HepG2 (cell line): ENCODE data around the gene RBCK1. TPM values are rescaled to one million over a fixed set of nuclear protein-coding genes. Genes with fewer than 3 reads are reported as not detected.

Experiments
- CAMTA2 ChIP-seq: sonication (generic); formaldehyde crosslinking; IDR thresholded peaks from 2 replicates; pipeline ENCODE4 v1.4.0; 2020; ENCODE audit warnings: mild to moderate bottlenecking, missing genetic modification reagents, borderline replicate concordance
- CSRNP1 ChIP-seq: sonication (generic); formaldehyde crosslinking; IDR thresholded peaks from 2 replicates; pipeline ENCODE4 v1.8.1; 2023; ENCODE audit warnings: mild to moderate bottlenecking, missing genetic modification reagents
- ELF1 ChIP-seq: sonication (generic); formaldehyde crosslinking; IDR thresholded peaks from 2 replicates; pipeline ENCODE4 v1.4.0; 2020; ENCODE audit warnings: missing genetic modification reagents
- GTF3A ChIP-seq: sonication (generic); formaldehyde crosslinking; conservative IDR thresholded peaks from 2 replicates; pipeline ENCODE4 v1.4.0; 2020; ENCODE audit warnings: mild to moderate bottlenecking, missing genetic modification reagents
- MAZ ChIP-seq, 2 experiments: sonication (generic) in 1 of 2; formaldehyde crosslinking in 1 of 2; IDR thresholded peaks; 2 replicates each; pipeline versions ENCODE4 v1.5.0 to v1.6.1; 2012 to 2020; ENCODE audit warnings: low read depth in 2 of 2, mild to moderate bottlenecking in 2 of 2, borderline replicate concordance in 1 of 2, improper control_type of control experiment in 1 of 2, low read length in 1 of 2, missing genetic modification reagents in 1 of 2, moderate library complexity in 1 of 2
- PITX1 ChIP-seq: sonication (generic); formaldehyde crosslinking; IDR thresholded peaks from 2 replicates; pipeline ENCODE4 v1.5.1; 2020; ENCODE audit warnings: mild to moderate bottlenecking, missing genetic modification reagents
- RBM22 ChIP-seq: fragments of 200-400 bp; formaldehyde crosslinking; optimal IDR thresholded peaks from 2 replicates; pipeline ENCODE3; 2017; ENCODE audit warnings: mild to moderate bottlenecking, low read length, moderate library complexity
- REST ChIP-seq, 2 experiments: IDR thresholded peaks; 2 replicates each; pipeline ENCODE4 v1.6.1; 2011 to 2012; ENCODE audit warnings: low read length in 2 of 2, borderline replicate concordance in 1 of 2, low read depth in 1 of 2, mild to moderate bottlenecking in 1 of 2, moderate library complexity in 1 of 2
- REXO4 ChIP-seq: sonication (generic); formaldehyde crosslinking; IDR thresholded peaks from 2 replicates; pipeline ENCODE4 v1.8.0; 2022; ENCODE audit warnings: missing genetic modification reagents, mild to moderate bottlenecking, borderline replicate concordance
- RFXAP ChIP-seq: sonication (generic); formaldehyde crosslinking; IDR thresholded peaks from 2 replicates; pipeline ENCODE4 v1.4.0; 2020; ENCODE audit warnings: missing genetic modification reagents, borderline replicate concordance
- STAT6 ChIP-seq: sonication (generic); formaldehyde crosslinking; IDR thresholded peaks from 2 replicates; pipeline ENCODE4 v1.4.0; 2020; ENCODE audit warnings: missing genetic modification reagents, mild to moderate bottlenecking, borderline replicate concordance
- TAF1 ChIP-seq: sonication (generic); formaldehyde crosslinking; IDR thresholded peaks from 2 replicates; pipeline ENCODE4 v1.4.0; 2020; ENCODE audit warnings: missing genetic modification reagents
- TBP ChIP-seq: sonication (generic); formaldehyde crosslinking; IDR thresholded peaks from 2 replicates; pipeline ENCODE4 v1.5.0; 2020; ENCODE audit warnings: missing genetic modification reagents
- U2AF1 ChIP-seq: fragments of 200-400 bp; formaldehyde crosslinking; optimal IDR thresholded peaks from 2 replicates; pipeline ENCODE3; 2017; ENCODE audit warnings: mild to moderate bottlenecking, low read depth, low read length
- ZBTB20 ChIP-seq: sonication (generic); formaldehyde crosslinking; IDR thresholded peaks from 2 replicates; pipeline ENCODE4 v1.8.1; 2023; ENCODE audit warnings: missing genetic modification reagents, low read depth, mild to moderate bottlenecking, borderline replicate concordance
- ZBTB42 ChIP-seq: sonication (generic); formaldehyde crosslinking; IDR thresholded peaks from 2 replicates; pipeline ENCODE4 v1.5.0; 2020; ENCODE audit warnings: mild to moderate bottlenecking, missing genetic modification reagents
- ZZZ3 ChIP-seq: sonication (generic); formaldehyde crosslinking; IDR thresholded peaks from 2 replicates; pipeline ENCODE4 v1.4.0; 2020; ENCODE audit warnings: missing genetic modification reagents, mild to moderate bottlenecking, borderline replicate concordance
- polyA plus RNA-seq, 8 experiments: library from polyadenylated mRNA; depleted of rRNA in 3 of 8; stranded (reverse) in 7 of 8; unstranded in 1 of 8; fragments of >200 nt; fragmentation: Illumina TruSeq in 4 of 8; extraction: Trizol in 4 of 8; gene quantifications; 2 replicates each; pipeline versions ENCODE4 v1.2.1 to v1.2.3, GENCODE V29; 2011 to 2016; ENCODE audit warnings: low read depth in 4 of 8, missing spikeins in 1 of 8, mixed read lengths in 1 of 8; ENCODE audit not compliant: insufficient read depth in 1 of 8
- total RNA-seq, 5 experiments: library from RNA; depleted of rRNA; stranded (reverse); fragments of >200 nt; fragmentation: Illumina TruSeq; extraction: Trizol; gene quantifications; 2 replicates each; pipeline ENCODE4 v1.2.3, GENCODE V29; 2016; ENCODE audit warnings: low read depth in 1 of 5

Gene RBCK1
- total and polyA plus RNA-seq, 2 of the 13 experiments (the other 11 are each of a cell fraction or from before 2014, with no cell fraction given): 149 to 215 TPM

GRCh38 chr20:407133-407952 is 756 bp upstream of the RBCK1 start (continued):
- TF ChIP-seq STAT6 (CRISPR knock-in tag): no peak; the same call in none of the 2 replicates
- peak; percentile 61 for TF ChIP-seq U2AF1
- TF ChIP-seq RBM22: peak; percentile 93
- TF ChIP-seq MAZ (IDR thresholded peaks at IDR 0.05; ENCODE audit: borderline replicate concordance, low read depth, low read length): no peak; the same call in 1 of the 2 replicates
- peak; percentile 80; the same call in 1 of the 2 replicates for TF ChIP-seq MAZ (CRISPR knock-in tag; IDR thresholded peaks at IDR 0.05; ENCODE audit: low read depth)
- TF ChIP-seq RFXAP (CRISPR knock-in tag): no peak; the same call in 1 of the 2 replicates
- peak; percentile 70; the same call in 1 of the 2 replicates for TF ChIP-seq CSRNP1 (CRISPR knock-in tag)
- TF ChIP-seq TBP (CRISPR knock-in tag): 0 out of 2 replicates have a peak, but pooled peaks have one; percentile 16
- TF ChIP-seq ZBTB20: no peak
- TF ChIP-seq CAMTA2: 0 out of 2 replicates have a peak, but pooled peaks have one; percentile 77
- peak in 1 of 2 experiments; percentile 61; a peak in 1 of 4 replicates for TF ChIP-seq REST (IDR thresholded peaks at IDR 0.05; ENCODE audit: borderline replicate concordance in 1 of 2, low read depth in 1 of 2, low read length in 2 of 2)
- no peak for TF ChIP-seq ZZZ3 (CRISPR knock-in tag)
- TF ChIP-seq GTF3A: no peak
- no peak for TF ChIP-seq ELF1
- peak; percentile 50; the same call in 1 of the 2 replicates for TF ChIP-seq PITX1
- TF ChIP-seq REXO4 (CRISPR knock-in tag): no peak
- TF ChIP-seq ZBTB42 (CRISPR knock-in tag): peak; percentile 23; the same call in 1 of the 2 replicates
- peak; percentile 92 for TF ChIP-seq TAF1
